GM18858 (cell line): ENCODE results near the gene KDM4C.
"Not testable (repeated sequence)": the region's sequence is repeated elsewhere in the genome, so short reads cannot be mapped to it uniquely, and the experiment has no call there.

Source experiments
- ATAC-seq: cut with Tn5 transposase; IDR thresholded peaks from one replicate; pipeline ENCODE4 v1.9.1; 2021; ENCODE audit not compliant: unreplicated experiment

KDM4C gene

DNA sequence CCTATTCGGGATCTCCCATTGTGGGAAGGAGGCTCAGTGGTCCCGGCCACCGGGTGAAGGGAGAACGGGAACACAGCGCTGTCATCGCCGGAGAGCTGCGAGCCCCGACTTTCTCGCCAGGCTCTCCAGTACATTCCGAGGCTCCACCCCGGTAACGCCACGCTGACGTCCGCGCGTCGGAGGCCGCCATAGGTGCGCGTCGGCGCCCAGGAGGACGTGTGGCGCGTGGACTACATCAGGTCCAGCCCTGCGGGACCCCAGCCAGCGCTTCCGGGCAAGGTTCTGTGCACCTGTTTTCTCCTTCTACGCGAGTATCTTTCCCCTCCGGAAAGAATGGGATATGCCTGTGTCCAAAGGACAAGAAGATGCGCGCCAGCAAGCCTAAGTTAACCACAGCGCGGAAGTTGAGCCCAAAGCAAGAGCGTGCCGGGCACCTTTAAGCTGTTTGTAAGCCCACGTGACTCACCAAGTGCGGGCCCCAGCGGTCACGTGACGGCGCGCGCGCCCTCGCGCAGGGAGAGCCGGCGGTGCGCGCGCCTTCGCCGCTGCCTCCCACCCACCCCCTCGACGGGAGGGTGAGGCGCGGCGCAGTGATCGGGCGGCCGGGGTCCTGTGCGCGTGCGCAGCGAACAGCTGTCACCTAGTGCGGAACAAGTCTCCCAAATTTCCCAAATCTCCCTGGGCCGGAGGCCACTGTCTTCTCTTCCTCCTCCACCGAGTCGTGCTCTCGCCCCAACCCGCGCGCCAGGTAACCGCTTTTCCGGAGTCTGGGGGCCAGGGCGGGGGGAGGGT lies at the start of gene KDM4C:
TSS of gene KDM4C (plus strand) at position 518 of the 792 bp plus-strand sequence. CDS start 35,016 bp downstream, outside the sequence.
- ATAC-seq = peak; percentile 69

GRCh38 chr9:6708732-6709131 lies 49.0 kb upstream of the KDM4C start:
- ATAC-seq = no peak

DNA sequence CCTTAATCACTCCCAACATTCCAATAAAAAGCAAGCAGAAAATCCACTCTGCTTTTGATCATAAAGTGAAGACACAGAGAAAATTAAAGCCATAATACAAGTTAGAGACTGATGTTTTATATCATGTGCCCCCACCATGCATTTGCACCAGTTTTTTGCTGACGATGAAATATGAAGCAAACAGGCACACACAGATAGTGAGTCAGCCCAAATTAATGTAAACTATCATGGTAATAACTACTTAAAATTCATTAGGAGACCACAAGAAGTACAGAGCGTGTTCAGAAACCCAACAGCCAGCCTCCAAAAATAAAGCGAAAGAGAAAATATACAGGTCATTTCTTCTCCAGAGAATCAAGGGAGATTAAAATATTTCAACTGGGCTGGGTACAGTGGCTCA lies 46.4 kb upstream of the KDM4C start:
- ATAC-seq = no peak

DNA sequence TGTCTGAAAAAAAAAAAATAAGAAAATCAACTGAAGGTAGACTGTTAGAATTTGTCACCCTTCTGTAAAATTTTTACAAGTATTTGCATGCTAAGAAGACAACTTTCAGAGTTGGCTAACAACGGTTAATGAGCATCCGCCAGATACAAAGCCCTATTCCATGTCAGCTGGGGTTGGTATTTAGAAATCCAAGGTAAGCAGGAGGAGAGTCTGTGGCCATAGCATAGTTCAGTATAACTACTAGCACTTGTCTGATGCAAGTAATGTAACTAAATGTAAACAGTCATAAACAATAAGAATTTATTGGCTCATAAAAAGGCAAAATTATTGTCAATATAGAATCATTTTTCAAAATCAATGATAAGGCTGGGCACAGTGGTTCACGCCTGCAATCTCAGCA lies 45.7 kb upstream of the KDM4C start:
- ATAC-seq = no peak

- no peak for ATAC-seq
Measured at GRCh38 chr9:6714176-6714575, 43.6 kb upstream of the KDM4C start.

DNA sequence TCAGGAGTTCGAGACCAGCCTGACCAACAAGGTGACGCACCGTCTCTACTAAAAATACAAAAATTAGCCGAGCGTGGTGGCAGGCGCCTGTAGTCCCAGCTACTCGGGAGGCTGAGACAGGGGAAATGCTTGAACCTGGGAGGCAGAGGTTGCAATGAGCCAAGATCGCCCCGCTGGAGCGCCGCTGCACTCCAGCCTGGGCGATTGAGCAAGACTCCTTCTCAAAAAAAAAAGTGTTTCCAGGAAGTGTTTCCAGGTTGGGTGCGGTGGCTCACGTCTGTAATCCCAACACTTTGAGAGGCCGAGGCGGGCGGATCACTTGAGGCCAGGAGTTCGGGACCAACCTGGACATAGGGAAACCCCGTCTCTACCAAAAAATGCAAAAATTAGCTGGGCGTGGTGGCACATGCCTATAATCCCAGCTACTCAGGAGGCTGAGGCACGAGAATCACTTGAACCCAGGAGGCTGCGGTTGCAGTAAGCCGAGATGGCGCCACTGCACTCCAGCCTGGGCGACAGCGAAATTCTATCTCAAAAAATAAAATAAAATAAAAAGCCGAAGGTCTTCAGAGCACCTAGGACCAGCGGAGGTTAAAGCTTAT lies 42.5 kb upstream of the KDM4C start:
- ATAC-seq = not testable (repeated sequence)

- ATAC-seq = peak; percentile 72
Measured at GRCh38 chr9:6715755-6716643, 41.8 kb upstream of the KDM4C start.

- no peak for ATAC-seq
Measured at GRCh38 chr9:6716766-6717165, 41.0 kb upstream of the KDM4C start.

- no peak for ATAC-seq
Measured at GRCh38 chr9:6723881-6724420, 33.8 kb upstream of the KDM4C start.

GRCh38 chr9:6733257-6733656 lies 24.5 kb upstream of the KDM4C start:
- no peak for ATAC-seq

GRCh38 chr9:6733831-6734230 lies 23.9 kb upstream of the KDM4C start:
- ATAC-seq = no peak

DNA sequence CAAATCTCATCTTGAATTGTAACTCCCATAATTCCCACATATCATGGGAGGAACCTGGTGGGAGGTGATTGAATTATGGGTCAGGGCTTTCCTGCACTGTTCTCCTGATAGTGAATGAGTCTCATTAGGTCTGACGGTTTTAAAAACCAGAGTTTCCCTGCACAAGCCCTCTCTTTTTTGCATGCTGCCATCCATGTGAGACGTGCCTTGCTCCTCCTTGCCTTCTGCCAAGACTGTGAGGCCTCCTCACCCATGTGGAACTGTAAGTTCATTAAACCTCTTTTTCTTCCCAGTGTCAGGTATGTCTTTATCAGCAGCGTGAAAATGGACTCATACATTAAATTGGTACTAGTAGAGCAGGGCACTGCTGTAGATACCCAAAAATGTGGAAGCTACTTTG lies 22.4 kb upstream of the KDM4C start:
- no peak for ATAC-seq

- no peak for ATAC-seq
Measured at GRCh38 chr9:6739218-6739617, 18.6 kb upstream of the KDM4C start.

- ATAC-seq = not testable (repeated sequence)
Measured at GRCh38 chr9:6748861-6749260, 8.9 kb upstream of the KDM4C start.

DNA sequence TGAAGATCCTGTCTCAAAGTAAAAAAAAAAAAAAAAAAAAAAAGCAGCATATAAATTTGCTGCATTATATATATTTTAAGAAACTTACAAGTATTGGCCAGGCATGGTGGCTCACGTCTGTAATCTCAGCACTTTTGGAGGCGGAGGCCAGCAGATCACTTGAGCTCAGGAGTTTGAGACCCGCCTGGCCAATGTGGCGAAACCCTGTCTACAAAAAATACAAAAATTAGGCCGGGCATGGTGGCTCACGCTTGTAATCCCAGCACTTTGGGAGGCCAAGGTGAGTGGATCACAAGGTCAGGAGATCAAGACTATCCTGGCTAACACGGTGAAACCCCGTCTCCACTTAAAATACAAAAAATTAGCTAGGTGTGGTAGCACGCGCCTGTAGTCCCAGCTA lies 2.9 kb upstream of the KDM4C start:
- ATAC-seq = not testable (repeated sequence)

DNA sequence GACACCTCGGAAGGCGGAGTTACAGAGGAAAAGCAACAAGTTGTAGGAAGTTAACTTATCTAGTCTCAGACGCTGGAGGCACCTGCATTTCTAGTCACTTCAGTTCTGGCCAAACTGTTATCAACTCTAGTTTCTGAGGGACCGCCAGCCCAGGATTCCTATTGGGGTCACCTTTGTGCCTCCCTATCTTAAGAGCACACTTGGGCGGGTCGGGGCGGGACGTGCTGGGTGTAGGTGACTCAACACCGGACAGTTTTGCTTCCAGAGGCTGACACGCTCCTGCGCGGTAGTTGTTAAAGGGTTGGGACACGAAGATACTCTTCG lies 679 bp upstream of the KDM4C start:
- peak; percentile 19 for ATAC-seq

DNA sequence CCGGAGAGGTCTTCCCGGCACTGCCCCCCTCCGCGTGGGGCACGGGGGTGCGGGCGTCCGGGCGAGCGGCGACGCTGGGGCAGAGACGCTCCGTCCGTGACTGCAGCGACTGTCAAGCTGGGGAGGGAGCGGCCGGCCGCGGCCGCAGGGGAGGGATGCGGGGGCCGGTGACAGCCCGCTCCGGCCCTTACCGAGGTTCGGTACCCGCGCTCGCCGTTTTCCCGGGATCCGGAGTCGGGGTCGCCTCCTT lies 400 bp downstream of the KDM4C start:
- ATAC-seq = no peak

DNA sequence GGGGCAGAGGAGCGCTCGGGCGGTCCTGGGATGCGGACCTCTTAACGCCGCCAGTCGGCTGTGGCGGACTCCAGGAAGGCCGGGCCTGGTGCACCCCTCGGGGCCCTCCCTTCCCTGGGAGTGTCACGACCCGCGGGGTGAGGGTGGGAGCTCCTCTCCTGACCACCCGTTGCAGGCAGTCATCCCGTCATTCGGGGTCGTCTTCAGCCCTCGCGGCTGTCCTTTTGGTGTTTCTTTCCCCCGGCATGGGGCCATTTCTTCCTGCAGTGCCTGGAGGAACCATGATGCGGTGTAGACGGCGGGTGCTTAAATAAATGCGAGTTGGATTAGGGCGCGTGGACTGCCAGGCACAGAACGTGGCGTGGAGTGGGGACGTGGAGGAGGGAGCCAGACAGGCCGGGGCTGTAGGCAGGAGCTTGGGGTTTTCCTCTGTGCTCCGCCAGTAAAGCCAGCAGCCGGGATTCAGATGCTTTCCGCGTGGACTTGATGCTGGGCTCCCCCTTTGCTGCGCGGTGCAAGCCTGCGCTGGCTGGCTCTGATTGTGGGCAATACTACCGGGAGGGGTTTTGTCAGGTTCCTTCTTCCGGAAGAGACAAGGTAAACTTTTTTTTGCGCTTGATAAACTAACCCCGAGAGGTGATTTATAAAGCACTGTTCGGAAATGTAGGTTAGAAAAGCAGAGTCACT lies 868 bp downstream of the KDM4C start:
- no peak for ATAC-seq

- ATAC-seq = no peak
Measured at GRCh38 chr9:6759185-6759977, 1.6 kb downstream of the KDM4C start.

DNA sequence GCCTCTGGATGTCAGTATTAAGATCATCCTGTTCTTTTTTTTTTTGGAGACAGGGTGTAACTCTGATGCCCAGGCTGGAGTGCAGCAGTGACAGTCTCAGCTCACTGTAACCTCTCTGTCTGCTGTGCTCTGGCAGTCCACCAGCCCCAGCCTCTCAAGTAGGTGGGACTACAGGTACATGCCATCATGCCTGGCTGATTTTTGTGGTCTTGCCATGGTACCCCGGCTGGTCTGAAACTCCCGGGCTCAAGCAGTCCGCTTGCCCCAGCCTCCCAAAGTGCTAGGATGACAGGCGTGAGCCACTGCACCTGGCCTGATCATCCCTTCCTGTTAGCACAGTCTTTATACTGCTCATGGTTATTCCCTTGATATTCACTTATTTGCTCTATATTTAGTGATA lies 3.5 kb downstream of the KDM4C start:
- ATAC-seq = no peak
